Femur (tissue), 1 donor: ENCODE results near the gene CPED1.
"Not testable (repeated sequence)": the region's sequence is repeated elsewhere in the genome, so short reads cannot be mapped to it uniquely, and the experiment has no call there.

Experiments used
- DNase-seq: peaks from one replicate; pipeline ENCODE4 v3.0.0-alpha.2; 2017

Gene CPED1

DNA sequence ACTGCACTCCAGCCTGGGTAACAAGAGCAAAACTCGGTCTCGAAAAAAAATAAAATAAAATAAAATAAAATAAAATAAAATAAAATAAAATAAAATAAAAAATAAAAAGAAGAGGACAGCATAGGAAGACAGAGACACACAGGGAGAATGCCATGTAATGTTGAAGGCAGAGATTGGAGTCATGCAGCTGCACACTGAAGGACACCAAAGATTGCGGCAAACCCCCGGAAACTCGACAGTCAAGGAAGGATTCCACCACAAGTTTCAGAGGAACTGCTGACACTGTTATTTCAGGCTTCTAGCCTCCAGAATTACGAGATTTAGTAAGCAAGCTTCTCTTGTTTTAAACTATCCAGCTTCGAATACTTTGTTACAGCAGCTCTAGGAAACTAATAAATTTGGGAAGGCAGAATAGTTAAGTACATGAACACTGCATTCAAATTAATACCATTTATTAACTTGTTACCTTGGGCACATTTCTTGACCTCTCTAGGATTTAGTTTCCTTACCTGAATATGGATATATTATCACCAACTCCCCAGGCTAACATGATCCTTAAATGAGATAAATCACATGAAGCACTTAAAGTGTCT is 9.5 kb downstream of the CPED1 start:
- peak; percentile 42 for DNase-seq

DNA sequence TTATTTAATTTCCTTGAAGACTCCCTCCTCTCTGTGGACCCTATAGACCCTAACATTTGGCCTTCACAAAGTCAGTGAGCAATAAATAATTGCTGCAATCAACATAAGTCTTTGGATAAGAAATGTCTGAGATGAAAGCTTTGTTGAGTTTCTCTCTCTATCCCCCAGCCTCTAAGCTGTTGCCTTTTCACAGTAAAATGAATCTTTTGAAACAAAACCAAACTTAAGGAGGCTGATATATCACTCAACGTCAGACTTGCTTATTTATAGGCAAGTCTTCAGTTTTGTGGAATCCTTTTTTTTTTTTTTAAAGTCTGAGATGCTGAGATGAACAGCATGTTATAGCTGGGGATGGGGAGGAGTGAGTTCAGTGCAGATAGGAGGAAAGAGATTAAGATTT is 10.0 kb downstream of the CPED1 start:
- DNase-seq = no peak

DNA sequence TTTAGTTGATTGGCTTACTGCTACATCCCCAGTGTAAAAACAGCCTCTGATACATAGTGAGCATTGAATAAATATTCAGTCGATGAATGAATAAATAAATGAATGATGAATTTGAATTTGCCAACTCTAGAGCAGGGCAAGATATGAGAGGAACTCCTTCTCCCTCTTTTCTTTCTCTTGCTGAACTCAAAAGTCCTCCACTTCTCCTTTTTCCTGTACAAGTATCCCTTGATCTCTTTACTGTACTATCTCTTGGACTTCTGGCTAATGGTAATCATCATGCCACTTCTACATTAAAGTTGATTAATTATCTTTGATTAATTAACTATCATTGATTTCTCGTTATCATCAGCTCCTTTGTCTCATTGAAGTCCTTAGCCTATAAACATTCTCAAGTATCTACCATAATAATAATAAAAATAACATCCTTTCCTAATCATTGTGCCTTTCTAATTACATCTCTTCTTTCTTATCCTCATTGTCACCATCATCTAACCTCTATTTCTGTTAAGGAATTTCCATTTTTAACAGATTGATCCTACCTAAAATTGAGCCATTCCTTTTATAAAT is 10.6 kb downstream of the CPED1 start:
- no peak for DNase-seq

DNA sequence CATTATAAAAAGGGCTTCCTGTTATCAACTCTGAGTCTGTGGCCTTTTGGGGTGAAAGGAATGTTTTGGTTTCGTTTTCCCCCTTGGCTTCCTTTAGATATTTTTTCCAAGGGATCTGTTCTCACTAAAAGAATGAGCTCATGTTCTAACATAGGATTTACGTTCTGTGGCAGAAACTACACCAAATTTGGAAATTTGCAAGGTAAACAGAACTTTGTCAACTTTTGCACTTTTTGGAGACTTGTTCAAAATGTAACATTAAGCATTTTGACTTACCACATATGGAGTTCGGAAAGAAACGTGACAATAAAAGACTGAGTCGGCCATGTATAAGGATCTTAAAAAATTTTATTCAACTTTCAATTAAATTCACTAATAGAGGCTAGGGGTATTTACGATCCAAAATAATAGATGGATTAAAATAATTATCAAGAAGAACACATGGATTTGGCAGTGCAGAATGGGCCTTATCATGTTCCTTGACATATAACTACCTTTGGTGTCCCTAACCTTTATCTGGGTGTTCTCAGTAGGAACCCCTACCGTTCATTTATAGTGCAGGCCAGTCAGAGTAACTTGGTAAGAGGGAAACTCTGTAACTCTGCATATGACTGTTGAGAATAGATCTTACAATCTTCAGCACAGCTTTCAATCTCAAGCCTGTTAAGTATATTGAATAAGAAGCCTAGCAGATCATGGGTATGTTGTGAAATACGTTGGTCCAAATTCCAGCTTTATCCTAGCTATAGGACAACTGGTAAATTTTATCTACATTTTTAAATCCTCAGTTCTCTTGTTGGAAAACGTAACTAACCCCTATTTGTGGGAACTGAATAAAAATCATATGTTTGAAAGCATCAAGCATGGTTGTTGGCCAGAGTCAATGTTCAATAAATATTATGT is 11.8 kb downstream of the CPED1 start:
- no peak for DNase-seq

DNA sequence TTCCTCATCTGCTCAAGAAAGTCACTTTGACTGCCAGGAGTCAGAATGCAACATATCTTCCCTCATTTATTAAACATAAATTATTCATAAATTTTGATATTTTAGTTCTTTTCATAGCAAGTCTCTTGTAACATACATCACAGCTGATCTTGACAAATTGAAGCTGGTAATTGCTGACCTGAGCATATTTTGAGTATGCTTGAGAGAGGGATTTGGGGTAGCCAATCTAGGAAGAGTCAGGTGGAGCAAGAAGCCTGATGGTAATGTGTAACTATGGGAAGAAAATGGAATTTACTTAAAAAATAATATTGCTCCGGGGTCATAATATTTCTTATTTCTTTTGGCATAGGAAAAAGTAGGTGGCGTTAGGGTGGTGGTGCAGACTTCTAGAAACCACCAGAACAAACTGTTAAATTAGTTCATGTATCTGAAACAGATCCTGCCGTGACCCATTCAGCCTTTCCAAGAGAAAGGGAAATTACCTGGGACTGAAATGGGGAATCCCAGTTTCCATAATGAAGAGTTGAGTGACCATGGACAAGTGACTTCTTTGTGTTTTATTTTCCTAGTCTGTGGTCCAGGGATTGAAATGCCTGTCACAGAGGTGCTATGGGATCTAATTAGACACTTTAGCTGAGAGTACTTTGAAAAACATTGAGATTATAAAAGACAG is 12.9 kb downstream of the CPED1 start:
- no peak for DNase-seq

DNA sequence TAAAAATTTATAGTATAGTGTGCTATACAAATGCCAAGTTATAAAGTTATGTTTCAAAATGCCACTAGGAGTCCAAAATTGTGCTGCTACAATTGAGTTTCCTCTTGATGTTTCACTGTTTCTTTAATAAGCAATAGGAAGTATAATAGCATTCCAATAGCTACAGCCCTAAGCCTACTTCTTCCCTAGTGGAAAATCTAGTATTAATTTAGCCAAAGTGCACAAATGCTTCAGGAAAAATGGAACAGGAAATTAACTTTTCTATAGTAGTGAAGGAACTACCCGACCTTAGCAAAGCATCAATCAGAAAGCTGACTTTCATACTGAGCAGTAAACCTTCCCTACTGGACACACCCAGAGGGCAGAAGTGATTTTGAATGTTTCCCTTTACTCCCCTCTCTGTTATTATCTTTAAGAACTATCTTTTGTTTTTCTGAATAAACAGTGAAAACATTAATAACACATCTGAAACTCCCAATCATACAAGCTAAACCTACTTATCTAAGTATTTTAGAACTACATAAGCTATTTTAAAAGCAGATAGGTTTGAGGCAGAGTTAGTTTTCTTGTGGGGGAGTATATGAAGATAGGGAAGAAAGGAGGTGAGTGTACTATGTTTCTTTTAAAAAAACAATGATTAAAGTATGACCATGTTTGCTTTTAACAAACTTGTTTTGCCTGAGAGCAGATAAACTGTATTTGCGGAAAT is 13.7 kb downstream of the CPED1 start:
- DNase-seq = no peak

DNA sequence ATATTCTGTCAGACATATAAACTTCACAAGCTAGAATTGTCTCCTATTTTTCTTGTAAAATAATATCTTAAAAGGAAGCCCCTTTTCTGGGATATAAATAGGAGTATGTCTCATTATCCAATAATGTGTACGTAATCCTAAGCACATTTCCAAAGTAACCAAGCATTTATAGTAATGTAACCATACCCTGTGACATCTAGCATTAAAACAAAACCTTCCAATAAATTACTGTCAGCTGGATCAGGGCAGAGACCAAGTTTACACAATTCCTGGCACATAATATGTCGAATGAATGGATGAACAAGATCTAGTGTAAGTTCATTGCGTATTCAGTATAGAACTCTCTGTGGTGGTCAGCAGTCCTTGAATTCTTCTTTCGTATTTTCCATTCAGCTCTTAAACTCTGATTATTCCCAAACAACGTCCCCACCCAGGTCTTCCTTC is 14.3 kb downstream of the CPED1 start:
- no peak for DNase-seq

DNA sequence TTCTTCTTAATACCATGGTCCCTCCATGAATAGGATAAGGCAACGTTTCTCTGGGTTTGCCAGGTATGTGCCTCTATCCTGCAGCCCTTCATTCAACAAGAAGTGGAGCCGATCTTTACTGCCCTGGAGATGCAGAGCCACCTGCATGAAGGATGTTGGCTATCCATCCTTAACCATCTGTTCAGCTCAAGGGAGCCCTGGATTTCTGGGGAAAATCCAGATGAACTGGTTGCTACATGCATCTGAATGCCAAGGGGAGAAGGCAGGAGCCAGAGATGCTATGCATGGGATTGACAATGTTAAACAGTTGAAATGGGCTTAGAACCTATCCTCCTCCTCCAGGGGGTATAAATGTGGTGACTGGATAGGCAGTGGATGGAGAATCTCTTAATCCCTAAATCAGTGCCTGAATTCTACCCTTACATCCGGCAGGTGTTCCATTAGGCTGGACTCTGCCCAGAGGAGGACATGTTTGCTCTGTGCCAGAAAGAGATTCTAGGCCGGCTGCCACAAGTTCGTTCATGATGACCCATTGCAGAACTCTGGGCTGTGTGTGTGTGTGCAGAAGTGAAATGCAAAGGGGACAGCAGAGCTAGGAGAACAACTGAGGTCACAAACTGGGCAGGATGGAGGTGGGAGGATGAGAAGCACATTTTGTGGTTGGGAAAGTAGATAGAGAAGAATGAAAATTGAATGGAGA is 15.6 kb downstream of the CPED1 start:
- DNase-seq = no peak

DNA sequence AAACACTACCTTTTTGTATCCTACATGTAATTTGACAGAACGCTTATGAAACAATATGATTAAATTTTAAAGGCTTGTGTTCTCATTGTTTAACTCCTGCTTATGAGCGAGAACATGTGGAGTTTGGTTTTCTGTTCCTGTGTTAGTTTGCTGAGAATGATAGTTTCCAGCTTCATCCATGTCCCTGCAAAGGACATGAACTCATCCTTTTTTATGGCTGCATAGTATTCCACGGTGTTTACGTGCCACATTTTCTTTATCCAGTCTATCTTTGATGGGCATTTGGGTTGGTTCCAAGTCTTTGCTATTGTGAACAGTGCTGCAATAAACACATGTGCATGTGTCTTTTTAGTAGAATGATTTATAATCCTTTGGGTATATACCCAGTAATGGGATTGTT is 16.5 kb downstream of the CPED1 start:
- DNase-seq = not testable (repeated sequence)

DNA sequence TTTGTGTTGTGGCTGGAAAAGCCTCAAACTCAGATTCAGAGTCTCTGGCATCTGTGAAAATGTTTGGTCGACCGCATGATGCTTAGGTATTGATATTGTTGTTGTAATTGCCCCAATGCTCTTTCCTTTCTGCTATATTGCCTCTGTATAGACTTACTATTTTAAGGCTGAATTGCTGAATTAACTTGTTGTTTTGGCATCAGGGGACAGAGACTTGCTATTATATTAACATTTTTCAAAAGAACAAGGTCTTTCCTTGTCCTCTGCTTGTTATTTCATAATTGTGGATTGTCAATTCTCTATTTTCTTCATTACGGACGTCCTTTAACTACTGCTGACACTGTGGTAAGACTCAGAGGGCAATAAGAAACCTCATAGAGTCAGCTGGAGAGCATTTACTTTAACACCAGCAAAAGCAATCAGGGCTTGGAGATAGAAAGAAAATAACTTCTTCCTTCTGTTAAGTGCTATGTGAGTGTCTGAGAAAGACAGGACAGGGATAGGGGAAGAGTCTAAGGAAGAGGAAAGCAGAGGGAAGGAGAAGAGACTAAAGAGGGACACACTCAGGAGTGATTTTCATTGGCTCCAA is 17.6 kb downstream of the CPED1 start:
- no peak for DNase-seq

DNA sequence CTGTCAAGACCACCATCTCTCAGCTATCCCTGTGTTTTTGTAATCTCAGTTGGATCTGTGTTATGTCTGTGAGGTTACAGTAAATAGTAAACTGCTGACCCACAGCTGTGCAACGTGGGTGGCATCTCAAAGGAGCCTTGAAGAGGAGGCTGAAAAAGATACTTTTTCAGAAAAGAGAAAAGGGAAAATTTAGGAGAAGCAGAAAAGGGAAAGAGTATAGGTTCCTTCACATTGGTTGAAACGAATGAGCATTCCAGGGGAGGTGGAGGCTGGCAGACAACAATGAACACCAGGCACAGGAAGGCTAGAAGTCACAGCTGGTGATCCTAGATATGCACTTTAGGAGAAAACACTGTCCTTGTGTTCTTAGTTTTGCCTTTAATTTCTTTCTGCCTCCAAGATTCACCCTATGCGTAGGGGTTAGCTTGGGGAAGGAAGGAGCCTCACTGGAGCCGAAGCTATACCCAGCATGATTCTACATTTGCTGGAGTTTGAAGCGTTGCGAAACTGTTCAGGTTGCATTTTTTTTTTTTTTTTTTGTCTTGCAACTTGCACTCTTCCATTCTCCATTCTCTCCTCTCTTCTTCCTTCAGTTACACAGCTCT is 18.3 kb downstream of the CPED1 start:
- DNase-seq = no peak

DNA sequence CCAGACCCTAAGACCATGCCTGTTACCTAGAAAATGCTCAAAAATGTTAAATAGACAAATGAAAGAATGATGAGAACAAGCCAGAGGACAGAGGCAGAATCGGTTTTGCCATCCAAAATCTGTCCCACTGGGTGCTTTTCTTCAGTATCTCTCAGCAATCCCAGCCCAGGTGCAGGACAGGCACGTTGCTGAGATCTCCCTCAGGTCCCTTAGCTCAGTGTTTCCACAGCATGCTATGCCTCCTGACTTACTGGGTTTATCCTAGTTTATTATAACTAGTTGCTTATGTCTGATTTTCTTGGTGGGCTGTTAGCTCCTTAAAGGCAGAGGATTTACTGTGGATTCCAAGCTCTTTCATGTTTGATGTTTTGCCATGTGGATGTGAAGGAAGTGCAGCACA is 20.3 kb downstream of the CPED1 start:
- no peak for DNase-seq

DNA sequence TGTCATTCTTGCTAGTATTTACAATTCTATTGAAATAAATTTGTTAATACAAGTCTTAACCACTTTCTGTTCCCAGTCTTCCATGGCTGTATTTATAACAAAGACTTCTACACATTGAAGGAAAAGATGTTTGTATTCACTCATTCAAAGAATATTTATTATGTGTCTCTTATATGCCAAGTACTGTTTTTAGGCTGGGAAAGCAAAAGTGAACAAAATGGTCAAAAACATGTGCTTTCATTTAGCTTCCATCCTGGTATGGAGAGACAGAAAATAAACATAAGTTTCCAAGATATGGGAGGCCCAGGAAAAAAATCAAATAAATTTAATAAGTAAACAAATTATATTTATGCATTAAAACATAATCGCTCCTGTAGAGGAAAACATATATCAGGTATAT is 22.9 kb downstream of the CPED1 start:
- DNase-seq = no peak

DNA sequence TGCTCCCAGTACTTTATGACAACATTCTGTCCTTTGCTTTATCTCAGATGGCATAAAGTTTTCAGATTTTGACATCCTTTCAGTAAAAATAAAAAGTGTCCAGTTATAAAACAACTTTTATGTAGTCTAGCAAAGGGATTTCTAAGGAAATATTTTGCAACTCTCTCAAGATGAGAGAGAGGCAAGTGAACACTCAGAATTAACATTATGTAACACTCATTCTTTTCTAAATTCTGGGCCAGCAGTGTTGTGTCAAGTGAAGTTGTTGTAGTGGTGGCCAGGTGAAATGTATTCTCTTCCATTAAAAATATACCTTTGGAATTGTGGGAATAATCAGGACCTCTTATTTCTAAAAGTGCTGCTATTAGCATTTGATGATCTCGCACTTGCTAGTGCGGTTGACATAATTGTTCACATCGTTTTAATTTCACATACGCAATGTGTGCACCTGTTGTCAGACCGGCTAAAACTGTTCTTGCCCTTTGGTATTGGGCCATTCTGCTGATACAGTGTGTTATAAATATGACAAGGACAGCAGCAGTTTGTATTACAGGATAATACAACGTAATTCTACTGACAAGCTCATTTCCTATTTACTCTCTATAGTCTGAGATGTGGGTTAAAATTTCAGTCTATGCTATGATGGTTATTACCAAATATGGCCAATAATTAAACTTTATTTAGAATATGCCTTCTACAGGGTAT is 23.8 kb downstream of the CPED1 start:
- DNase-seq = no peak

DNA sequence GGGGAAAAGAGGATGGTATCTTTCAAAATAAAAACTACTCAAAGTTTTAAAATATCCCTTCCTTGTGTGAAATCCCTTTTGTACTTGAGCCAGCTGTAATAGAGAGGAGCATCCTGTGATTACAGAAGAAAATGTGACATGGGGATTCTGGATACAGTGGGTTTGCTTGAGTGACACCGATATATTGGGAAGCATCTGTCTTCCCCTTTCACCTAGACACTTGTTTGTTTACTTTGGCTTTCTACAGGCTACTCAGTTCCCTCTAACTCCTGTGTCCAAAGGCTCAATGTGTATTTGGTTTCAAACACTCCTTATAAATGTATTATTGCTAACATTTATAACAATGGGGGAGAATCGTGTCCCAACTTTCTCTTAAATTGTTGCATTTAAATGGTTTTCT is 24.4 kb downstream of the CPED1 start:
- no peak for DNase-seq

DNA sequence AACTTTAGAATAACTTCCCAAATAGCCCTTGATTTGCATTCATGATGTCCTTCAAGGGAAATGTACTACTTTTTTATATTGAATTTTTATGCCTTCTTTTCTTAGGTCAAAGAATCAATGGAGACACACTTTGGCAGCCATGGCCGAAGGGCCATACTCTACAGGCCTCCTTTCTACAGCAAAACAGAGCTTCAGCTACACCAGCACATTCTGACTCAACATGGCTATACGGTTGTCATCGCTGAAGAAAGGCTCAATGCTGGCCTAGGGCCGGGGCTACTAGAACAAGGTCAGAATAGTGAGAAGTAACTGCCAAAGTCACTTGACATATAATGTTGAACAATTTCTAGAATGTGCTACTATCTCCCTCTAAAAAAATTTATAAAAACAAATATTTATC is 27.0 kb downstream of the CPED1 start:
- DNase-seq = no peak

DNA sequence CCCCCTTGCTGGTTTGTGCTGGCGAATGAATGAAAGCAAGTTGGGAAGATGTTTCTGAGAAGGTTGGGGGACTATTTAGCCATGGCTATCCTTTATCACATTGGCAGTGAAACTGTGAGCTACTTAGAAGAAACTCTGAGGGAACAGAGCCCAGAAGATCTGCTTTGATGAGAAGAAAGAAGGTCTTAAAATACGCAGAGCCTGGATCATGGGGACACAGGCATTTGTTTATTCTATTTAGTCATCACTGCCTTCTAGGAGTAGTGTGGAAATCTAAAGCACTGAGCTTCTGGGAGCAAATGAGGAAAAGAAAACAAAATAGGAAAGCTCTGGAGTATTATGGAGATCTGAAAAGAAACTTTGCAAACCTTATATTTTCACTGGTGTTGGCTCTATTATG is 28.5 kb downstream of the CPED1 start:
- no peak for DNase-seq

DNA sequence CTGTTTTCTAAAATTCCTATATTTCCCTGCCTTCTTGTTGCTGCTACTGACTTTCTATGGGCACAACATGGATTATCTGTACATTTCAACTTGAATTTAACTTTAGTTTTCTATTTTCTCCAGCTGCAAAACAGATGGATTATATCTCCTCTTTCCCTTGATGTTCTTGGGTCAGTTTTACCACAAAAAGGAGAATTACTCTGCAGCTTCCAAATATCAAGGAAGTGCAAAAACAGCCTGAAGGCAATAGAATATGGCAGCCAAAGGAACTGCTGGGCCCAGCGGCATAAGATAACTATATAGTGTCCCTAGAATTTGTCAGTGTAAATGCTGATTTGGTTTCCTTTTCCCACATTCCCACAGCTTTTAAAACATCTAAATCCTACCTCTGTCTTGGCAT is 29.1 kb downstream of the CPED1 start:
- DNase-seq = no peak

DNA sequence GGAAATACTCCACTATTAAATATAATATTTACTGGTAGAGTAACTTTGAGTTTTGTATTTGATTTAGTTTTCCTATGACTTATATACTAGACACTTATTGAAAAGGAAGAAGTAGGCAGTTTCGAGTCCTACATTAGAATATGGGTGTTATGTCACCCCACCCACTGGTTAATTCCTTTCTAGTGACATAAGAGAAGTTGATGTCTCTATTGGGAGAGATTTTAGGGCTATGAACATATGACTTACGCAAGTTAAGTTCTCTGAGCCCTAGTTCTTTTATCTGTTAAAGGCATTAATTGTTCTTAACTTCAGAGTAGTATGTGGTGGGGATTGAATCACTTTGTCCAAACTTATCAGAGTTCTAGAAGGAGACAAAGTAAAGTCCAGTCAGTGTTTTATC is 30.5 kb downstream of the CPED1 start:
- no peak for DNase-seq

DNA sequence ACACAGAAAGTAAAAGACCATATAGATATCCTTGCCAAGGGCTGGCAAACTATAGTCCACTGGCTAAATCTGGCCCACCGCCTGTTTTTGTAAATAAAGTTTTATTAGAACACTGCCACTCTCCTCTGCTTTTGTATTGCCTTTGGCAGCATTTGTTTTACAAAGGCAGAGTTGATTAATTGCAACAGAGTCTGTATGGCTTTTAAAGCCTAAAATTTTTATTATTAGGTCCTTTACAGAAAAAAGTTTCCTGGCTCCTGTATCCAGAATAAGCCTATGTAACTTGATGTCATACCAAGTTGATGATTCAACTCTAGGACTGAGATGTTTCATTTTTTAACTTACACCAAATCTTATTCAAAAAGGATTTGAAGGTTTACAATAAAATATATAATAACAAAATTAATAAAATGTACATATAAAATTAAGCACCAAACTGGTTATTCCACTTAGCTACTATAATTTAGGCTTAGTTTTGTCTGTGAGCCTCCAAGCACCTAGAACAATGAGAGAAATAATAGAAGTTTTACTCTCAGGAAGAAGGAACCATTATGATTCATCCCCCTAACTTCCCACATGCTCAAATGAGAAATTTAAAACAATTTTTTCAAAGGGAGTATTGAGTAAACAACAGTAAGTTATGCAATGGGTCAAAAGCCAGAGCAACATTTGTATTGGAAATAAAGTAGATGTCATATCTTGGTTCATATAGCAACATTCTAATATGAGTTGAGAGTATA is 31.9 kb downstream of the CPED1 start:
- DNase-seq = no peak
